ENCODE data around the gene NDUFS7. TPM values are rescaled to one million over a fixed set of nuclear protein-coding genes. Genes with fewer than 3 reads are reported as not detected.

The NDUFS7 gene
- total RNA-seq, 1 donor from 2014 or later = 71.7 TPM

- TF ChIP-seq CTCF (IDR thresholded peaks at IDR 0.05) = peak; percentile 39
- no peak for DNase-seq (ENCODE audit: extremely low spot score, unreplicated experiment)
- Mint-ChIP-seq H3K27me3 (ENCODE audit: unreplicated experiment) (no peaks in the 10 kb centered on the region), H3K4me1 (ENCODE audit: unreplicated experiment) (peaks cover 31% of the 10 kb centered on the region), H3K27ac (ENCODE audit: unreplicated experiment) (peak overlapping the region; percentile 23), H3K4me3 (ENCODE audit: unreplicated experiment) (no peak overlapping the region), H3K9me3 (ENCODE audit: unreplicated experiment) (no peaks in the 10 kb centered on the region), H3K36me3 (ENCODE audit: unreplicated experiment) (peaks cover 22% of the 10 kb centered on the region)
Measured at GRCh38 chr19:1364070-1364704, 19.5 kb upstream of the NDUFS7 start.

- Mint-ChIP-seq H3K36me3 (ENCODE audit: unreplicated experiment) (peaks cover 23% of the 10 kb centered on the region), H3K27me3 (ENCODE audit: unreplicated experiment) (no peaks in the 10 kb centered on the region), H3K27ac (ENCODE audit: unreplicated experiment) (no peak overlapping the region), H3K4me3 (ENCODE audit: unreplicated experiment) (no peak overlapping the region), H3K9me3 (ENCODE audit: unreplicated experiment) (no peaks in the 10 kb centered on the region), H3K4me1 (ENCODE audit: unreplicated experiment) (peaks cover 22% of the 10 kb centered on the region)
- DNase-seq (ENCODE audit: extremely low spot score, unreplicated experiment) = no peak
- TF ChIP-seq CTCF (IDR thresholded peaks at IDR 0.05) = no peak
Measured at GRCh38 chr19:1365319-1366269, 18.1 kb upstream of the NDUFS7 start.

- TF ChIP-seq CTCF (IDR thresholded peaks at IDR 0.05) = no peak
- Mint-ChIP-seq H3K4me1 (ENCODE audit: unreplicated experiment) (peaks cover 16% of the 10 kb centered on the region), H3K27me3 (ENCODE audit: unreplicated experiment) (no peaks in the 10 kb centered on the region), H3K9me3 (ENCODE audit: unreplicated experiment) (no peaks in the 10 kb centered on the region), H3K36me3 (ENCODE audit: unreplicated experiment) (peaks cover 23% of the 10 kb centered on the region), H3K4me3 (ENCODE audit: unreplicated experiment) (no peak overlapping the region), H3K27ac (ENCODE audit: unreplicated experiment) (no peak overlapping the region)
- no peak for DNase-seq (ENCODE audit: extremely low spot score, unreplicated experiment)
Measured at GRCh38 chr19:1366296-1366695, 17.4 kb upstream of the NDUFS7 start.

GRCh38 chr19:1366899-1367870, 16.5 kb upstream of the NDUFS7 start:
- no peak for TF ChIP-seq CTCF (IDR thresholded peaks at IDR 0.05)
- Mint-ChIP-seq H3K36me3 (ENCODE audit: unreplicated experiment) (peaks cover 25% of the 10 kb centered on the region), H3K27ac (ENCODE audit: unreplicated experiment) (no peak overlapping the region), H3K4me3 (ENCODE audit: unreplicated experiment) (no peak overlapping the region), H3K27me3 (ENCODE audit: unreplicated experiment) (no peaks in the 10 kb centered on the region), H3K4me1 (ENCODE audit: unreplicated experiment) (peaks cover 7% of the 10 kb centered on the region), H3K9me3 (ENCODE audit: unreplicated experiment) (no peaks in the 10 kb centered on the region)
- no peak for DNase-seq (ENCODE audit: extremely low spot score, unreplicated experiment)

Data from osteocyte (in vitro differentiated cells).